HG03135 (cell line): ENCODE data around the gene DECR2.
"Not testable (repeated sequence)": the region's sequence is repeated elsewhere in the genome, so short reads cannot be mapped to it uniquely, and the experiment has no call there.

Source experiments
- ATAC-seq: cut with Tn5 transposase; IDR thresholded peaks from one replicate; pipeline ENCODE4 v1.9.1; 2021; ENCODE audit warnings: mild to moderate bottlenecking, moderate library complexity; ENCODE audit not compliant: unreplicated experiment

The DECR2 gene

DNA sequence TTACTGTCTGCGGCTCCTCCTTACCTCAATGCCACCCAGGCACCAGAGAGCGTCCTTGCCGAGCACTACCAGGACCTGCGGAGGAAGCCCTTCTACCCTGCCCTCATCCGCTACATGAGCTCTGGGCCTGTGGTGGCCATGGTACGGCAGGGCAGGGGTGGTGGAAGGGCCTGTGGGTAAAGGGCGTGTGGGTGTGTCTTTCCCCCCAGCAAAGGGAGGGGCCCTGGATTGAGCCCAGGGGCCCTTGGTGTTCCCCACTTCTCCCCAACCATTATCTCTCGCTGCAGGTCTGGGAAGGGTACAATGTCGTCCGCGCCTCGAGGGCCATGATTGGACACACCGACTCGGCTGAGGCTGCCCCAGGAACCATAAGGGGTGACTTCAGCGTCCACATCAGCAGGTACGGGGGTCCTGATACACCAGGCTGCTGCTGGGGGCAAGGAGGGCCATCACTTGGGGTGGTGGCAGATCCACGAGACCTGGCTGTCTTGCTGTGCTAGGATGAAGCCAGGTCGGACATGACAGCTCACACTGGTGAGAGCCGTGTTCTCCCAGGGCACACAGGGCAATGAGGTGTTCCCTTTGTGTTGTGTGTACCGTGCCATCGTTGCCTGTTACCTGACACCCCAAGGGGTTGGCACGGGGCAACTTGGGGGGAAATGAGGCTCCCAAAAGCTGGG, 2.2 kb upstream of the DECR2 start:
- no peak for ATAC-seq

DNA sequence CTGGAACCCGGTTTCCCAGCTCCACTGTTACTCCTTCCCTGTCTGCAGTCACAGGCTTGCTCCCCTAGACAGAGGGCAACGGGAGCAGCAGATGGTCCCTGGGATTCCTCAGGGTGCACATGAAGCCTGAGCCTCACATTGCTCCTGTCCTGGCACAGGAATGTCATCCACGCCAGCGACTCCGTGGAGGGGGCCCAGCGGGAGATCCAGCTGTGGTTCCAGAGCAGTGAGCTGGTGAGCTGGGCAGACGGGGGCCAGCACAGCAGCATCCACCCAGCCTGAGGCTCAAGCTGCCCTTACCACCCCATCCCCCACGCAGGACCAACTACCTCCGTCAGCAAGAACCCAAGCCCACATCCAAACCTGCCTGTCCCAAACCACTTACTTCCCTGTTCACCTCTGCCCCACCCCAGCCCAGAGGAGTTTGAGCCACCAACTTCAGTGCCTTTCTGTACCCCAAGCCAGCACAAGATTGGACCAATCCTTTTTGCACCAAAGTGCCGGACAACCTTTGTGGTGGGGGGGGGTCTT, 1.6 kb upstream of the DECR2 start:
- no peak for ATAC-seq

DNA sequence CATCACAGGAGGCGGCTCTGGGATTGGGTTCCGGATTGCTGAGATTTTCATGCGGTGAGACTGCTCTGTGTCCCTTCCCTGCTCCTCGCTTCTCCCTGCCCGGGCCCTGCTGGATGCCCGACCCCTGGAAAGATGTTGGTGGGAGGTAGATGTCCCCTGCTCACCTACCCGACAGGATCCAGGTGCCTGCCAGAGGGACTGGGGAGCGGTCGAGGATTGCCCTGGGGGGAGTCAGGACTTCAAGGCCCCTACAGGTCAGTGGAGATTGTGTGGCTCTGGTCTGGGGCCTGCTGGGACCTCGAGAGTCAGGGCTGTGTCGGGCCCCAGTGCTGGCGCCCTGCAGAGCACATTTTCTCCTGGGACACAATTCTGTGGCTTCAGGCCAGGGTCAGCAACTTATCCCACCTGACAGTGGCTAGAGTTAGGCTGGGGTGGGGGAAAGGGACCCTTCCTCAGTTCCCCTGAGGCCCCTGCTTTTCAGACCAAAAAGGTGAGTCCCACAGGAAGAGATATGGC, 3.3 kb downstream of the DECR2 start:
- no peak for ATAC-seq

DNA sequence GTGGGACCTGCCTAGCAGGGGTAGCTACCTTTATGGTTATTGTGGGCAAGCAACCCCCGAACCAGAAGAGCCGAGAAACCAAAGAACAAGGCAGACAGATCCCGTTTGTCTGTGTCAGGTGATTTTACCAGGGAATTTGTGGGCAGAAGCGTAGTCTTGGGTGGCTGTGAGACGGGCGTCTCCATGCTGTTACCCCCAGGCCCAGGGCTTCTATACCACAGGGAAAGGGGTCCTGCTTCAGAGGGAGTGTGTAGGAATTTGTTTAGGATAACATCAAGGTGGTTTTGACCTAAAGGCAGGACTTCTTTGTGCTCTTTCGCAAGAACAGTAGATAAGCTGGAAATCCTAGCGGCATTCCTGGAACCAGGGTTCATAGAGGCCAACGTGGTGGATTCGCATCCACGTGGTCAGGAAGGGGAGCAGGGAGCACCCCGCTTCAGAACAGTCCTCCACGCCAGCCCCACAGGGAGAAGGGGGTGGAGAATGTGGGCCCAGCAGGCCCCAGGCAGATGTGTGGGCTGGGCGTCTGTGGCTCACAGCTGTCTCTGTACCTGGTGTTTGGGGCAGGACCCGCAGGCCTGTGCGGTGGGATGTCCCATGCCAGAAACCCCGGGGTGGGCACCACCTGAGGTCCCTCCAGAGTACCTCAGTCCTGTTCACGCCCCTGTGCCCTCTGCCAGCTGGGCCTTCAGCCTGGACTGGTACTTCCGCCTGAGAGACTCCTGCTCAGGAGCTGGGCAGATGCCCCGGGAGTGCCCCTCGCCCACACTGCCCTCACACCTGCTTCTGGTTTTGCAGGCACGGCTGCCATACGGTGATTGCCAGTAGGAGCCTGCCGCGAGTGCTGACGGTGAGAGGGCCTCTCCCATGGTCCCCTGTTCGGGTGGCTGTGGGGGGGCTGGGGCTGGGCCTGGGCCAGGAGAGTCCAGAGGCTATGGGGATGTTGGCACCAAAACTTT, 4.1 kb downstream of the DECR2 start:
- ATAC-seq = no peak

DNA sequence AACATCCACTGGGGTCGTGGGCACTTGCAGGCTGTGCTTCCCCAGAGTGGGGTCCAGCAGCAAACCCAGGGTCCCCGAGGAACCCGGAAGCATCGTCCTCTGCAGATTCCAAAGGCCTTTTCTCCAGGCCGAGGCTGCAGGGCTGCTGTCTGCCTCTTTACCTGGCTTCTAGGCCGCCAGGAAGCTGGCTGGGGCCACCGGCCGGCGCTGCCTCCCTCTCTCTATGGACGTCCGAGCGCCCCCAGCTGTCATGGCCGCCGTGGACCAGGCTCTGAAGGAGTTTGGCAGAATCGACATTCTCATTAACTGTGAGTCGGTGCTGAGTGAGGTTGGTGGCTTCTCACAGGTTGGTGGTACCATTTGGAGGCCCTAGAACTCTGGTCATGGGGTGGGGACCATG, 5.6 kb downstream of the DECR2 start:
- no peak for ATAC-seq

DNA sequence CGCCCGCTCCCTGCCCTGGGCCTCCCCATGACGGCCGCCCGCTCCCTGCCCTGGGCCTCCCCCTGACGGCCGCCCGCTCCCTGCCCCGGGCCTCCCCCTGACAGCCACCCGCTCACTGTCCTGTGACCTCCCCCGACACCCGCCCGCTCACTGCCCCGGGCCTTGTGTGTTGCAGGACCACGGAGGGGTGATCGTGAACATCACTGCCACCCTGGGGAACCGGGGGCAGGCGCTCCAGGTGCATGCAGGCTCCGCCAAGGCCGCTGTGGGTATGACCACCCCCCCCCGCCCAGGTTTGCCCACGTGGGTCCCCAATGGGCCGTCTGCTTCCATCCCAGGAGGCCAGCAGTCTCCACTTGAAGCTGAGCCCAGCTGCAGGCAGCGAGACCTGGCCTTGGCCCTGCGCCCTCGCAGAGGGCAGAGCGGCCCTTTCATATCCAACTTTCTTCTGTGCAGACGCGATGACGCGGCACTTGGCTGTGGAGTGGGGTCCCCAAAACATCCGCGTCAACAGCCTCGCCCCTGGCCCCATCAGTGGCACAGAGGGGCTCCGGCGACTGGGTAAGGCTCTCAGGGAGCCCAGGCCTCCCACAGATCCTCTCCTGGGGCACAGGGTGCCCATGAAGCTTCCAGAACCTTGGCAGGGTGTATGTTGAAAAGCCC, 9.0 kb downstream of the DECR2 start:
- ATAC-seq = no peak

DNA sequence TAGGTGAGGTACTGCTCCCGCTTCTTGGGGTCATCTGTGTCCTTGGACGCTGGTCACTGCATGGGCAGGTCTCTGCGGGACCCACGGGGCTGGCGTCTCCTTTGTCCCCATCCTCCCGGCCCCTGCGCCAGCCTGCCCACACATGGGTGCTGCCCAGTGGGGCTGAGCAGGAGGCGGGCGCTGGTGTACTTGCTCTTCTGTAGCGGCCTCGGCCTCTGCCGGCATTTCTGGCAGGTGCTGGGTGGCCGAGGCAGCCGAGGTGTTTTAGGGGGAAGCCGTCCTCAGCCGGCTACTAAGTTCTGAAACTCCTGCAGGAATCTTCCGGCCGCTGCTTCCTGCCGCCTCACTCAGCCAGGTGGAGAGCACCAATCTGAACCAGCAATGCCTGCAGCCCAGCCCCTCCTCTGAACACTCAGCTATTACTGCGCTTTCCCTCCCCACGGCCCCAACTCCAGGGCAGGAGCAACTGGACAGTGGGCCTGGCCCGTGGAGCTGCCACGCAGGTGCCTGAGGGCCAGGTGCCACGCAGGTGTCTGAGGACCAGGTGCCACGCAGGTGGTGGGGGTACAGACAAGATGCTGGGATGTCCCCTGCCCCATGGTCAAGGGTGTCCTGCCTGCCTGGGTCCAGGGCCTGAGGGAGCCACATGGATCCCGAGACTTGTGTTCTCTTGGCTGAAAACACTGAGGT, 10.0 kb downstream of the DECR2 start:
- no peak for ATAC-seq

DNA sequence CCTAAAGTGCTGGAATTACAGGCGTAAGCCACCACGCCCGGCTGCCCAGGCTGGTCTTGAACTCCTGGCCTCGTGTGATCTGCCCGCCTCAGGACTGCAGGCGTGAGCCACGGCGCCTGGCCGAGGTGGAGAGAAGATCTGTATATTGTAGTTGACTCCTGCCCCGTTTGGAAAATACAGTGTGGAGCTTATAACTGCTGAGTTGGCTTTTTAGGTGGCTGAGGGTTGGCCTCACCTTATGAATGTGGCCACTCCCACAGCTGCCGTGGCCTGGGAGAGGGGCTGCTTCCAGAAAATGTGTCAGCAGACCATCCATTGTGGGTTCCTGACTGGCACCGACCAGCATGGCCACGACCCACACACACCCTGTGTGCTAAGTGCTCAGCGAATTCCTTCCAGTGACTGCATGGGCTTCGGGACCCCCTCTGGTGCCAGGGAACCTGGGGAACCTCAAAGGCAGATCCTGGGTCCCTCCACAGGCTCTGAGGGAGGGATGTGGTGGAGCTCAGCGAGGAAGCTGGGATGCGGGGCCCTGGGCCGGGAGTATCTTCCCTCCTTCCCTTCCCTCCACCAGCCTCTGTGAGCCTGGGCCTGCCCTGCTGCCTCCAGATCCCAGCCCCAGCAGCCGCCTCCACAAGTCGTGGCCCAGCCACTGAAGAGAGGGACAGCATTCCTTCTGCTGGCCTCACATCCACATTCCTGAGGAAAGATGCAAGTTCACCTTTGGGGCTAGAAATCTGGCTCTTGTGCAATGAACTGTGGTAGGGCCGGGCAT, 12.9 kb downstream of the DECR2 start:
- ATAC-seq = no peak

DNA sequence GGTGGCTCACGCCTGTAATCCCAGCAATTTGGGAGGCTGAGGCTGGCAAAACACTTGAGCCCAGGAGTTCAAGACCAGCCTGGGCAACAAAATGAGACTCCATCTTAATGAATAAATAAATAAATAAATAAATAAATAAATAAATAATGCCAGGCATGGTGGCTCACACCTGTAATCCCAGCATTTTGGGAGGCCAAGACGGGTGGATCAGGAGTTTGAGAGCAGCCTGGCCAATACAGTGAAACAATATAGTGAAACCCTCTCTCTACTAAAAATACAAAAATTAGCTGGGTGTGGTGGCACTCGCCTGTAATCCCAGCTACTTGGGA, 13.4 kb downstream of the DECR2 start:
- ATAC-seq = not testable (repeated sequence)

DNA sequence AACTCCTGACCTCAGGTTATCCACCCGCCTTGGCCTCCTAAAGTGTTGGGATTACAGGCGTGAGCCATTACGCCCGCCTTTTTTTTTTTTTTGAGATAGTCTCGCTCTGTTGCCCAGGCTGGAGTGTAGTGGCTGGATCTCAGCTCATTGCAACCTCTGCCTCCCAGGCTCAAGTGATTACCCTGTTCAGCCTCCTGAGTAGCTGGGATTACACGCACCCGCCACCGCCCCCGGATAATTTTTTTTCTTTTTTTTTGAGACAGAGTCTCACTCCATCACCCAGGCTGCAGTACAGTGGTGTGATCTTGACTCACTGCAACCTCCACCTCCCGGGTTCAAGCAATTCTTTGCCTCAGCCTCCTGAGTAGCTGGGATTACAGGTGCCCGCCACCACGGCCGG, 20.5 kb downstream of the DECR2 start:
- not testable (repeated sequence) for ATAC-seq

DNA sequence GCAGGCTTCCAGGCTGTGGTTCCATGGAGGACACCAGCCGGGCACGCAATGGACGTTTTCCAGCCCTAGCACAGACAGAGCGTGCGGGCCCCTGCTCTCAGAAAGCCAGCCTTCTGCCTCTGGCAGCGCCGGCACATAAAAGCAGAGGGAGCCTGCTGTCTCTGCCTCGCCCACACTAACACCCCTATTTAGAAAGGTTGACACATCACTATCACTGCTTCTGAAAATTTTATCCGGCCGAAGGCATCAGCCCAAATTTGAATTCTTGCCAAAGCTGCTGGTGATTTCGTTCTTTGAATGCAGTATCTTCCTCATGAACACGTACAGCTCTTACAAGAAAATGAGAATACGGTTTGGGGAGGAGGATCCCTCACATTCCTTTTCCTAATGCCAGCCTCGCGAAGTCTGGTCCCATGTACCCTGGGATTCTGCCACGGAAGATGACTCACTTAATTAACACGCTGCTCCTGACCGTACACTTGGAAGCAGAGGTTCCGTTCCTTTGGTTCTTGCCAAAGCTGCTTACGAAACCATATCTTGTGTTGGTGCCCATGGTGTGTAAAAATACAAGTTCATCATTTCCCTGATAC, 22.4 kb downstream of the DECR2 start:
- no peak for ATAC-seq

DNA sequence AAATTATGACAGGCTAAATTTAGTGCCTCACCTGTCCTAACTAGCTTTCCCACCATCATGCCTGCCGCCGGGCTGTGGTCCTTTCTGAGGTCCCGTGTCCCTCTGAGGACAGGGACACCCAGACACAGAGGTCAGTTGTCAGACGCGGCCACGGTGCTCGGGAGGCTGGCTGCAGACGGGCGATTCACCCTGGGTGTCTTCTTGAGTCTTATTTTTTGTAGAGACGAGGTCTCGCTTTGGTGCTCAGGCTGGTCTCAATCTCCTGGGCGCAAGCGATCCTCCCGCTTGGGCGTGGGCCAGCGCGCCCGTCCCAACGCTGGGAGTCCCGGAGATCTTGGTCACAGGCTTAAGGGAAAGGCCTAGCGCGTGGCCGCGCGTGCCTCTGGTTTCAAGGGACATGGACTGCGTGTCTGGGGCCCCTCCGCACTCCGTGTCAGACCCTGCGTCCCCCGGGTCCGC, 23.0 kb downstream of the DECR2 start:
- no peak for ATAC-seq

DNA sequence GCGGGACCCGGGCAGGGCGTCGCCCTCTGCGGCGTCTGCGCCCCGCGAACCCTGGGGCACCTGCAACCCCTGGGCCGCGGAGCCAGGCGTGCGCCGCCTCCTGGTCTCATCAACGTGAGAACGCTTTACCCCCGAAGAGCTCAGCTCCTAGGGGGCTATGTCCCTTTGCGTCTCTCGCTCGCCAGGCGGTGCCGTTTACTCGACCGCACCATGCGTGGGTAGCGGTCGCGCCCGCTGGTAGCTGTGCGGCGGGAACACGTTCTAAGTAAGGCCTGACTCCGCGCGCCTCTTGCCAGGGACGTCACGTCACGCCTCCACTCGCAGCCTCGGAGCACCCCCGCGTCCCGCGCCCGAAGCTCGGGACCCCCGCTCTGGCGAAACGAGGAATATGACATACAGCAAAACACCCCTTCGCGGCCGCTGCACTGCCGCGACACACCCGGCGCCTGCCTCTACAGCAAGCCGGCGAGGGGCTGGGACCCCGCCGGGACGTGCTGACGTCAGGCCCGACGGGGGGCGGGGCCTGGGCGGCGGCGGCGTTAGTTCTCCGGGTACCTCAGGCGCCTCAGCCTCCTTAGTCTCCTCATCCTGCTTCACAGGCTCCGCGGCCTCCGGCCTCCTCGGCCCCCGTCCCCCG, 23.5 kb downstream of the DECR2 start, which contains the start of gene RAB11FIP3:
TSS of gene RAB11FIP3 (plus strand) at position 568 of the 637 bp plus-strand sequence. CDS start 358 bp downstream, outside the sequence.
- ATAC-seq = peak; percentile 87

DNA sequence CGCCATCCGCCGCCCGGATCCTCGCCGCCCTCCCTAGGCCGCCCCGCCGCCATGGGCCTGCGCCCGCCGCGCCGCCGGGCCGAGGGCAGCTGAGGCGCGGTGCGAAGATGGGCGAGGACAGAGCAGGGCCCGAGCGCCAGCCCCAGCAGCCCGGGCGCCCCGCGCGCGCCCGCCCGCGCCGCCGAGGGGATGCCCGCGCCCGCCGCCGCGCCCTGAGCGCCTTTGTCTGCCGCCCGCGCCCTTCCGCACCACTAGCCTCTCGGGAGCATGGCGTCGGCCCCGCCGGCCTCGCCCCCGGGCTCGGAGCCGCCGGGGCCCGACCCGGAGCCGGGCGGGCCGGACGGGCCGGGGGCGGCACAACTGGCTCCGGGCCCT, 24.0 kb downstream of the DECR2 start:
- ATAC-seq = peak; percentile 33

DNA sequence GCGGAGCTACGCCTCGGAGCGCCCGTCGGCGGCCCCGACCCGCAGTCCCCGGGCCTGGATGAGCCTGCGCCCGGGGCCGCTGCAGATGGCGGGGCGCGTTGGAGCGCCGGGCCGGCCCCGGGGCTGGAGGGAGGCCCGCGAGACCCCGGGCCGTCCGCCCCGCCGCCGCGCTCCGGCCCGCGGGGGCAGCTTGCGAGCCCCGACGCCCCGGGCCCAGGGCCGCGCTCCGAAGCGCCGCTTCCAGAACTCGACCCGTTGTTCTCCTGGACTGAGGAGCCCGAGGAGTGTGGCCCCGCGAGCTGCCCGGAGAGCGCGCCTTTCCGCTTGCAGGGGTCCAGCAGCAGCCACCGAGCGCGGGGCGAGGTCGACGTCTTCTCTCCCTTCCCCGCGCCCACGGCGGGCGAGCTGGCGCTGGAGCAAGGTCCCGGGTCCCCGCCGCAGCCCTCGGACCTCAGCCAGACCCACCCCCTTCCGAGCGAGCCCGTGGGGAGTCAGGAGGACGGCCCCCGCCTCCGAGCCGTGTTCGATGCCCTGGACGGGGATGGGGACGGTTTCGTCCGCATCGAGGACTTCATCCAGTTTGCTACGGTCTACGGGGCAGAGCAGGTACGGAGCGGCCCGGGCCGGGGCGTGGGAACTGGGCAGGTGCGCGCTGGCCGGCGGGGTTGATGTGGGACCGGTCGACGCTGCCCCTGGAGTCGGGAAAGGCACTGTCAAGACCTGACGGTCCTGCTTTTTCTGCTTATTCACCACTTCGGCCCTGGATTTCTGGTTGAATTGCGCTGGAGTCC, 24.6 kb downstream of the DECR2 start:
- ATAC-seq = peak; percentile 24

DNA sequence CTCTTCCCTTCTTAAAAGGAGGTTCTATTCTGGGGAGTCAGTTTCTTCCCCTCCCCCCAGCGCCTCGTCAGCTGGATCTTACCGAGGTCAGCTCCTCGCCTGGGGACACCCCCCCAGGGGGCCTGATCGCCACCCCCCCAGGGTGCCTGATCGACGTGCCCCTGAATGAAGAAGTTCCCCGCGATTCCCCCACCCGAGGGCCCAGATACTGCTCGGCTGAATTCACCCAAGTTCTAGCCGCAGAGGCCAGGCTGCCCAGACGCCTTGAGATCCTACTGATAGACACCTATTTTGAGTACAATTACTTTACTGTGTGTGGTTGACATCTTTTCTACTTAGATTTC, 25.2 kb downstream of the DECR2 start:
- ATAC-seq = no peak

DNA sequence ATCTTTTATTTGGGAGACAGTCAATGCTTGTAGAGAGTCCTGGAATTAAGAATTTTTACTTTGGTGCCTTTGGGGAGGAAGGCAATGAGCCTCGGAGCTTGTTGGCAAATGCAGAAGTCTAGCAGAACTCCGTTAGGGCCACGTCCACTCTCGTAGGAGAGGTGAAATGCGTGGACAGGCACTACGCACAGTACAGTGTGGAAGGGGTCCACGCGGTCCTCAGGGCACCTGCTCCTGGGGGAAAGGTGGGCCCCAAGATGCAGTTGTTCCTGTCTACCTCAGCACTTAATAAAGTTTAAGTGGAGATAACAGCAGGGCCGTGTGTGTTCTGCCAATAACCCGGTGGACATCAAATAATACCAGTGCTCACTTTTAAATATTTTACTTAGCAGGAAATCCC, 25.6 kb downstream of the DECR2 start:
- ATAC-seq = no peak

DNA sequence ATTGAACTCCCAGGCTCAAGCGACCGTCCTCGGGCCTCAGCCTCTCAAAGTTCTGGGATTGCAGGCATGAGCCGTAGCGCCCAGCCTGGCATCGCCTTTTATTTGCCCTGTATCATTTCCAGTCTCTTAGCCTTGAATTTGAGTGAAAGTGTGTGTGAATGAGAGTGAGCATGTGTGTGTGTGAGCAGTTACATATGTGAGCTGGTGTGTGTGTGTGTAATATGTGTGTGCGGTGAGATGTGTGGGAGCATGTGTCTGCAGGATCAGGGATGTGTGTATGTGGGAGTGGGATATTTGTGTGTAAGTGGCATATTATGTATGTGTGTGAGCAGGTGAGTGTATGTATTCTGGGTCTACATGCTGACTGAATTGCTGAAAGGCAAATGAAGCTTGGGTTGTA, 29.2 kb downstream of the DECR2 start:
- no peak for ATAC-seq
